Medulla oblongata (tissue), 1 donor: ENCODE data around the gene MLN.

ENCODE experiments used
- DNase-seq: peaks from one replicate; pipeline ENCODE4 v3.0.0-alpha.2; 2015; ENCODE audit errors: extremely low spot score

Gene MLN

DNA sequence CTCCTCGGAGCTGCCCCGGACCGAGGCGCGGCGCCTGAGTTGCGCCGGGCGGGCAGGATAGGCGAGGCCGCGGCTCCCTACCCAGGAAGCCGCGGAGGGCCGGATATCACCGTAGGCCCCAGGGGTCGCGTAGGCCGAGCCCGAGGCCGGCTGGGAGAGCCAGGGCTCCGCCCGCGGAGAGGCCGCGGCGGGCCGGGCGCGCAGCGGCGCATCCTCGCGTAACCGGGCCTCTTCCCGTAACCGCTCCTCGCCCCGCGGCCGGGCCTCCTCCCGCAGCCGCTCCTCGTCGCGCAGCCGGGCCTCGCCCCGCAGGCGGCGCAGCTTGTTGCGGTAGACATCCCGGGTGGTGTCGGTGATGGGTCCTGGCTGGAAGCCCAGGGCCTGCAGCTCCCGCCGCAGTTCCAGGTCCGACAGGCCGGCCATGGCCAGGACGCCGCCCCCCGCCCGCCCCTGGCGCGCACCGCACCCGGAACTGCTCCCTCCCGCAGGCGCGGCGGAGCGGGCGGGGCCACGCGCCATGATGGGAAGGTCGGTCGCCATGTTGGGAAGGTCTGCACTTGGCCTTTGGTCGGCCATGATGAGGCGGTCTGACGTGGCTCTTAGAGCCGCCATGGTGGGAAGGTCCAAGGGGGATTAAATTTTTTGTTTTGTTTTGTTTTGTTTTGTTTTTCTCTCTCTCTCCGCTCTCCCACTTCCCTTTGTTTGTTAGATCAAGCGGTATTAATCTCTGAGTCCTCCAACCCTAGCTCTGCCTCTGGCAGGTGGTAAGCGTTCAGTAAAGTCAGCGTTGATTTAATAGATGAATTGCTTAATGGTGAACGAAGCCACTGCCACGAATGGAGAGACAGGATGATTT is 14.9 kb downstream of the MLN start, which contains the start of gene LEMD2:
Gene LEMD2, minus strand, starts transcription at position 437 of the 856 bp plus-strand sequence. Its CDS starts 14 bp downstream, at position 423.
- peak; percentile 94 for DNase-seq

- peak; percentile 79 for DNase-seq
Observed at GRCh38 chr6:33787954-33788693, 15.7 kb downstream of the MLN start.

GRCh38 chr6:33787346-33787953 is 16.4 kb downstream of the MLN start:
- DNase-seq, result no peak

- no peak for DNase-seq
Observed at GRCh38 chr6:33786736-33787135, 17.1 kb downstream of the MLN start.

GRCh38 chr6:33785778-33786177 is 18.0 kb downstream of the MLN start:
- no peak for DNase-seq

- DNase-seq, result no peak
Observed at GRCh38 chr6:33784787-33785186, 19.0 kb downstream of the MLN start.

GRCh38 chr6:33783781-33784520 is 19.9 kb downstream of the MLN start:
- no peak for DNase-seq

GRCh38 chr6:33782561-33782960 is 21.2 kb downstream of the MLN start:
- no peak for DNase-seq

DNA sequence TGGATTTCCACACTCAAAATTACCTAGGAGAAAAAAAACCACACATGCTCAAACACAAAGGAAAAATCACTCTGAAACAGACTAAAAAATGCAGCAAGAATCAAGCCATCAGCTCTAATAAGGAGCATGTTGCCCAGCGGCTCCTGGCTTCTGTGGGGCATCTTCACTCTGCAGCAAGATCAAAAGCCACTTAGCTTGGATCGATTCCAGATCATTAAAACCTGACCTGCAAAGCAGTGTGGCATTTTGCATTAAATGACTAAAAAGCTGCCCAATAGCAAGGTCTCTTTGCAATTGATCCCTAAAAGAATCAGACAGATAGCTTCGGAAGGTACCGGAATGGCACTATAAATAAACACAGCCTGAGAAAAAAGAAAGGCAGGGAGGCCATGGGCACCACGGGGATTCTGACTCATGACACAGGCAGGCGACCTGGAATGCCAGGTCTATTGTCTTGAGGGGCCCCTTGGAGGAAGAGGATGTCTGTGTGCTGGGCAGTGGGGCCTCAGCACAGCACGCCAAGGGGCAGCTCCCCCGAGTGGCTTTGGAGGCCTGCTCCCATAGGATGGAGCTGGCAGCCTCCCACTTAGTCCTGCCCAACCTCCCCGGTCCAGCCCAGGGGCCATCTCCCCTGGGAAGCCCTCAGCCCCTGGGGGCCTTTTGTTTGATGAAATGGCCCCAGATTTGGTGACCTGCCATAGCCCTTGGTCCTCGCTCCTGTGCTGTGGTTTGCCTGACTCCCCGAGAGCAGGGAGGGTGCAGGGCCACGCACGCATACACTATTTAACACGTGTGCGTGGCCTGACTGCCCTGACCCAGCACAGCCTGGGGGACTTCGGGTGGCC is 22.4 kb downstream of the MLN start:
- DNase-seq, result no peak

GRCh38 chr6:33779895-33780294 is 23.9 kb downstream of the MLN start:
- no peak for DNase-seq

GRCh38 chr6:33779290-33779689 is 24.5 kb downstream of the MLN start:
- DNase-seq, result no peak

DNA sequence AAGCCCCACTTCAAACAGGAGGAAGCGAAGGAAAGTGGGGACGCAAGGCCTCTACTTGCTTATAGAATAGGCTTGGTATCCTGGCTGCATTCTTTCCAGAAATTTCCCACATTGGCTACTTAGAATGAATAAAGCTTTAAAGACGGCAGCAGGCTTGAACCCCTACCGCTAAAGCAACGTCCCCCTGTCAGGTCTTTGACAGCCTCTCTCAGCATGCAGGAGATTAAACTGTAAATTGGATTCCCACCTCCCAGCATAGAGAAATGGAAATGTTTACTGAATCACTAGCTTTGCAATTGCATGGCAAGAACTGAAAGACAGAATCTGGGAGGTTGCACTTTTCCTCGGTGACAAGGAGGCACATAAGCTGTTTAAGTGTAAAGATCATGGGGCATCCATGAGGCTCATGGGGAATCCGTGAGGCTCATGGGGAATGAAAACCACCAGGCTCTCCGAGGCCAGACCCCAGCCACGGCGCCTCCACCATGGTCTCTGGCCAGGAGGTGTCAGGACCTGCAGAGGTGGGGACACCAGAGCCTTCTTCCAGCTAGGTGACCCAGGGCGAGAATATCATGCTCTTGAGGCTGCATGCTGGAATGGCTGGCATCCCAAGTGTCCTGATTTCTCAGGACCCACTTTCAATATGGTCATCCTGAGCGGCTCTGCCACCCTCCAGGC is 25.2 kb downstream of the MLN start:
- DNase-seq, result no peak

- DNase-seq, result no peak
Observed at GRCh38 chr6:33777398-33778388, 26.1 kb downstream of the MLN start.

GRCh38 chr6:33776764-33777163 is 27.0 kb downstream of the MLN start:
- no peak for DNase-seq

- DNase-seq, result no peak
Observed at GRCh38 chr6:33776186-33776585, 27.6 kb downstream of the MLN start.

- DNase-seq, result no peak
Observed at GRCh38 chr6:33774774-33775173, 29.0 kb downstream of the MLN start.

GRCh38 chr6:33772902-33773472 is 30.8 kb downstream of the MLN start:
- no peak for DNase-seq

DNA sequence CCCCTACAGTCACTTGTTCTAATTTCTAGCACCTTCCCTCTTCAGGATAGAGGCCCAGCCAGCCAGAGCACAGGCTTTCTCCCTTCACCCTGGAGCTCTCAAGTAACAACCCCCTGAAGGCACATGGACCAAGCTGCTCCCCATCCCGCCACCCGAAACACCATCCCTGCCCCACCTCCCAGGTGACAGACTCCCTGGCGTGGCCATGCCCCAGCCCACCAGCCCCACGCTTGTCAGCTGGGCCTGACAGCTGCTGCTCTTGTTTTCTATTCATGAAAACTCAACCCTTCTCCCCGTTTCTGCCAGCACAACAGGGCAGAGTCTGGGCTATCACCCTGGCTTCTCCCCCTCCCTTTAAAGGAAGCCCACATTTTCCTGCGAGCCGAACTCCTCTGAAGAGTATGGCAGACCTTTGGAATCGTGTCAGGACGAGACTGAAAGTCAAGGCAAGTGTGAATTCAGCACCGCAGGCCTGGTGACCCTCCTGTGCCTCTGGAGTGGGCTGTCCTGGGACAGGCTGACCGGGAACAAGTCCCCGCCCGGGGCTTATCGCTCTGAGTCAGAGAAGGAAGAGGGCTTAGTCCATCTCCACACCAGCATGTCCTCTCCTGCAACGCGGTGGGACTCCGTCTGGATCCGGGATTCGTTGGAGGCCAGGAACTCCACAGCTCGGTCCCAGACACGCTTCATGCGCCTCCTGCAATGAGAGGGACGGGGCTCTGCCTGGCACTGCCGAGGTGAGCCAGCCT is 31.5 kb downstream of the MLN start:
- DNase-seq, result no peak
